ENCODE measurements around the gene HBD. TPM values are rescaled to one million over a fixed set of nuclear protein-coding genes. Genes with fewer than 3 reads are reported as not detected.

The HBD gene
- total RNA-seq, 1 experiment from 2014 or later = not detected

- intact Hi-C loops (cut with micrococcal nuclease) = no loop called here
Observed at GRCh38 chr11:5227681-5228080, 6.6 kb downstream of the HBD start.

GRCh38 chr11:5226732-5227310 lies 7.5 kb downstream of the HBD start, which contains the start of gene HBB:
Gene HBB (minus strand): TSS chr11:5227071. CDS start chr11:5227021, 50 bp downstream.
- Histone ChIP-seq H3K27ac (ENCODE audit: low read depth, low read length) (no peak within 1 kb of the TSS), H3K9me2 (ENCODE audit: insufficient read depth) (no peaks in the 10 kb centered on the region), H3K4me1 (ENCODE audit: control insufficient read depth in 1 of 2, insufficient read depth in 2 of 2, low read length in 2 of 2) (no peaks in the 10 kb centered on the region), H3K79me2 (ENCODE audit: insufficient read depth, low read length) (no peaks in the 10 kb centered on the region), H3K36me3 (ENCODE audit: control insufficient read depth in 1 of 2, insufficient read depth in 2 of 2, low read length in 2 of 2) (no peaks in the 10 kb centered on the region), H3K9me3 (ENCODE audit: control insufficient read depth in 1 of 2, insufficient read depth in 1 of 2, low read depth in 1 of 2, low read length in 2 of 2) (no peaks in the 10 kb centered on the region), H4K20me1 (ENCODE audit: insufficient read depth) (no peaks in the 10 kb centered on the region), H3K4me3 (replicated peaks in 1 of 2; ENCODE audit: low read depth in 1 of 2, low read length in 2 of 2) (no peak within 1 kb of the TSS), H2AFZ (ENCODE audit: low read depth, low read length, poor library complexity, severe bottlenecking) (no peak within 1 kb of the TSS), H3K9ac (ENCODE audit: low read length) (no peak within 1 kb of the TSS), H3K27me3 (ENCODE audit: insufficient read depth, low read length) (no peaks in the 10 kb centered on the region), H3K4me2 (ENCODE audit: low read length) (no peak within 1 kb of the TSS)
- ChIA-PET POLR2A (no interaction called here), RAD21 (ENCODE audit: low non-redundant PET in 1 of 2, low total read pairs in 2 of 2, uncharacterized antibody in 2 of 2, unreplicated experiment in 2 of 2) (no interaction called here), CTCF (no interaction called here)
- TF ChIP-seq CBX3 (IDR thresholded peaks at IDR 0.05; ENCODE audit: low read depth) = no peak
- no peak for ATAC-seq
- intact Hi-C loops (cut with micrococcal nuclease) = no loop called here
- BruUV-seq (replicated peaks) = no TSS peak
- DNase-seq (ENCODE audit: low read depth, low spot score) = no peak

More at GRCh38 chr11:5227681-5228080, 6.6 kb downstream of the HBD start:
- no peaks in the 10 kb centered on the region for H3K4me1 ChIP-seq (ENCODE audit: control insufficient read depth in 1 of 2, insufficient read depth in 2 of 2, low read length in 2 of 2)
- H3K79me2 ChIP-seq (ENCODE audit: insufficient read depth, low read length) = no peaks in the 10 kb centered on the region
- CTCF ChIA-PET = no interaction called here
- no peaks in the 10 kb centered on the region for H4K20me1 ChIP-seq (ENCODE audit: insufficient read depth)
- POLR2A ChIA-PET = no interaction called here
- RAD21 ChIA-PET (ENCODE audit: low non-redundant PET in 1 of 2, low total read pairs in 2 of 2, uncharacterized antibody in 2 of 2, unreplicated experiment in 2 of 2) = no interaction called here
- H3K4me3 ChIP-seq (replicated peaks in 1 of 2; ENCODE audit: low read depth in 1 of 2, low read length in 2 of 2) = no peak overlapping the region
- TF ChIP-seq EZH2phosphoT487 (IDR thresholded peaks at IDR 0.05; ENCODE audit: borderline replicate concordance) = no peak
- no peak for TF ChIP-seq ELF1 (IDR thresholded peaks at IDR 0.05; ENCODE audit: borderline replicate concordance, low read depth)
- TF ChIP-seq SIN3A (IDR thresholded peaks at IDR 0.05; ENCODE audit: low read depth) = no peak
- no peak for TF ChIP-seq YY1 (IDR thresholded peaks at IDR 0.05; ENCODE audit: extremely low read depth, insufficient replicate concordance, low read depth, low read length)
- TF ChIP-seq SP1 (IDR thresholded peaks at IDR 0.05; ENCODE audit: low read depth) = no peak
- no peak overlapping the region for H3K9ac ChIP-seq (ENCODE audit: low read length)
- BruUV-seq (replicated peaks) = no TSS peak
- DNase-seq (ENCODE audit: low read depth, low spot score) (no peak), ATAC-seq (no peak)
- H3K27ac ChIP-seq (ENCODE audit: low read depth, low read length) = no peak overlapping the region
- H3K9me3 ChIP-seq (ENCODE audit: control insufficient read depth in 1 of 2, insufficient read depth in 1 of 2, low read depth in 1 of 2, low read length in 2 of 2) = no peaks in the 10 kb centered on the region
- no peaks in the 10 kb centered on the region for H3K9me2 ChIP-seq (ENCODE audit: insufficient read depth)
- no peak overlapping the region for H3K4me2 ChIP-seq (ENCODE audit: low read length)
- no peaks in the 10 kb centered on the region for H3K36me3 ChIP-seq (ENCODE audit: control insufficient read depth in 1 of 2, insufficient read depth in 2 of 2, low read length in 2 of 2)
- no peak overlapping the region for H2AFZ ChIP-seq (ENCODE audit: low read depth, low read length, poor library complexity, severe bottlenecking)
- H3K27me3 ChIP-seq (ENCODE audit: insufficient read depth, low read length) = no peaks in the 10 kb centered on the region

Measured in HCT116 (cell line).